Transverse colon (tissue), 4 donors: ENCODE results near the gene LRRC75A.

Source experiments
- POLR2A ChIP-seq: fragments of 450-650 bp; IDR thresholded peaks from one replicate; pipeline ENCODE4 v1.6.1; 2016; ENCODE audit warnings: antibody characterized with exemption, mild to moderate bottlenecking, moderate library complexity
- POLR2AphosphoS5 ChIP-seq, 3 donors: sonication (generic); formaldehyde crosslinking; IDR thresholded peaks; one replicate each; pipeline ENCODE4 v1.6.1; 2016; ENCODE audit warnings: antibody characterized with exemption in 3 of 3
- TF ChIP-seq, protein P1 (sequence below), 5 experiments: fragments of 200-600 bp in 3 of 5; fragments of 450-650 bp in 2 of 5; sonication (generic) in 3 of 5; IDR thresholded peaks; 1 replicate in 2 of 5; 2 replicates in 3 of 5; pipeline ENCODE4 v1.5.1; 2016 to 2017; ENCODE audit warnings: antibody characterized with exemption in 5 of 5, inconsistent platforms in 3 of 5, mild to moderate bottlenecking in 2 of 5, moderate library complexity in 1 of 5

DNA sequence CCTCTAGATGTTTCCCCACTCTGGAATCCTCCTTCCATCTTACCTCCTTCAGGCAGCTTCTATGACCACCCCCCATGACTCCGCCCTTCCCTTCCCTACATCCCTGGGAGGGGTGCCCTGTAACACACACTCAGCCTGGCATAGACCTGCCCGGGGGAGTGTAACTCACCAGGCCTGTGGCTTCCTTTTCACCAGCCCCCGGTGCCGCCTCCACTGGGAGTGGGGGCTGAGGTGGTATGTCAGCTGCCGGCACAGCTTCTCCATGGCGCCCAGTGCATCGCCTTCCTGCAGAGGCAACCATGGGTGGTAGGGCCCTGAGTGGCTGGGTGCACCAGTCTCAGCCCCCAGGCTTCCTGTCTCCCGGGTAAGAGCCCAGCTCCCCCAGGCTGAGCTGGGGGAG is 44.3 kb downstream of the LRRC75A start:
- TF ChIP-seq, protein P1, sequence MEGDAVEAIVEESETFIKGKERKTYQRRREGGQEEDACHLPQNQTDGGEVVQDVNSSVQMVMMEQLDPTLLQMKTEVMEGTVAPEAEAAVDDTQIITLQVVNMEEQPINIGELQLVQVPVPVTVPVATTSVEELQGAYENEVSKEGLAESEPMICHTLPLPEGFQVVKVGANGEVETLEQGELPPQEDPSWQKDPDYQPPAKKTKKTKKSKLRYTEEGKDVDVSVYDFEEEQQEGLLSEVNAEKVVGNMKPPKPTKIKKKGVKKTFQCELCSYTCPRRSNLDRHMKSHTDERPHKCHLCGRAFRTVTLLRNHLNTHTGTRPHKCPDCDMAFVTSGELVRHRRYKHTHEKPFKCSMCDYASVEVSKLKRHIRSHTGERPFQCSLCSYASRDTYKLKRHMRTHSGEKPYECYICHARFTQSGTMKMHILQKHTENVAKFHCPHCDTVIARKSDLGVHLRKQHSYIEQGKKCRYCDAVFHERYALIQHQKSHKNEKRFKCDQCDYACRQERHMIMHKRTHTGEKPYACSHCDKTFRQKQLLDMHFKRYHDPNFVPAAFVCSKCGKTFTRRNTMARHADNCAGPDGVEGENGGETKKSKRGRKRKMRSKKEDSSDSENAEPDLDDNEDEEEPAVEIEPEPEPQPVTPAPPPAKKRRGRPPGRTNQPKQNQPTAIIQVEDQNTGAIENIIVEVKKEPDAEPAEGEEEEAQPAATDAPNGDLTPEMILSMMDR (IDR thresholded peaks at IDR 0.05) = no peak
- TF ChIP-seq POLR2A (no peak), POLR2AphosphoS5 (IDR thresholded peaks at IDR 0.05) (no peak)
